Right lobe of liver (tissue), 6 donors: ENCODE measurements around the gene NECTIN4. TPM values are rescaled to one million over a fixed set of nuclear protein-coding genes. Genes with fewer than 3 reads are reported as not detected.

ENCODE experiments used
- ATAC-seq, 4 donors: fragments of 200-7000 bp; cut with Tn5 transposase; one replicate each; pipeline ENCODE4 v1.9.1; 2020; ENCODE audit warnings: mild to moderate bottlenecking in 4 of 4, moderate library complexity in 4 of 4
- DNase-seq, 3 donors: peaks; one replicate each; pipeline ENCODE4 v3.0.0-alpha.2; 2020
- H3K27ac ChIP-seq, 3 donors: fragments of 200-600 bp; one replicate each; pipeline ENCODE4 v1.8.0; 2022
- H3K27me3 ChIP-seq, 2 donors: fragments of 200-600 bp; one replicate each; pipeline ENCODE4 v1.8.0; 2022
- H3K36me3 ChIP-seq, 4 donors: fragments of 200-600 bp; sonication (generic) in 1 of 4; one replicate each; pipeline versions ENCODE4 v1.5.1 to v1.8.0; 2017 to 2022; ENCODE audit warnings: control low read depth in 1 of 4
- H3K4me1 ChIP-seq, 4 donors: fragments of 200-600 bp; sonication (generic) in 1 of 4; one replicate each; pipeline versions ENCODE4 v1.5.1 to v1.8.0; 2017 to 2022; ENCODE audit warnings: control low read depth in 1 of 4
- H3K4me3 ChIP-seq, 3 donors: fragments of 200-600 bp; one replicate each; pipeline ENCODE4 v1.8.0; 2022
- H3K9me3 ChIP-seq, 4 donors: fragments of 200-600 bp; sonication (generic) in 1 of 4; one replicate each; pipeline versions ENCODE4 v1.5.1 to v1.8.0; 2017 to 2022; ENCODE audit warnings: control low read depth in 1 of 4
- CTCF ChIP-seq, 4 donors: fragments of 200-600 bp in 3 of 4; fragments of 450-650 bp in 1 of 4; IDR thresholded peaks; one replicate each; pipeline versions ENCODE4 v1.5.1 to v1.8.0; 2016 to 2022; ENCODE audit warnings: antibody characterized with exemption in 4 of 4, mild to moderate bottlenecking in 2 of 4
- POLR2A ChIP-seq: fragments of 450-650 bp; IDR thresholded peaks from one replicate; pipeline ENCODE4 v1.6.1; 2017; ENCODE audit warnings: antibody characterized with exemption, mild to moderate bottlenecking
- WGBS: methylation state at CpG from one replicate; pipeline ENCODE4 v1.1.6; 2018; ENCODE audit warnings: low coverage, low lambda C conversion rate; ENCODE audit not compliant: insufficient coverage; ENCODE audit errors: missing lambda C conversion rate; 5-methylcytosine and 5-hydroxymethylcytosine counted together
- intact Hi-C, 2 donors: fragments of 100-400 bp; cut with DNase I; formaldehyde crosslinking; loops; one replicate each; pipeline versions ENCODE4 v1.11.2 to v1.14.1; 2022
- total RNA-seq, 6 experiments: library from RNA; depleted of rRNA in 2 of 6; stranded (reverse); fragments of >200 nt in 2 of 6; fragmentation: NEBNext Ultra II Directional in 3 of 6; extraction: Animal tissue kit (Norgen Biotek cat#: 25700) in 3 of 6; gene quantifications; one replicate each; pipeline versions ENCODE4 v1.1.0 to v1.2.4, GENCODE V29; 2016 to 2023
- donor health status: DM: no; HTN: yes; CAD: no.
- donor health status: DM: no; HTN: no; CAD: no.
- donor health status: DM: no; HTN: no; CAD: no.
- donor health status: DM: no; HTN: yes; CAD: no.
- donor health status: DM: no; HTN: yes; CAD: no.

The NECTIN4 gene
- total RNA-seq, 6 experiments from 2014 or later = not detected

- Histone ChIP-seq H3K27ac (no peak overlapping the region), H3K4me3 (no peak overlapping the region), H3K9me3 (no peaks in the 10 kb centered on the region), H3K4me1 (no peaks in the 10 kb centered on the region), H3K27me3 (no peaks in the 10 kb centered on the region), H3K36me3 (no peaks in the 10 kb centered on the region)
- ATAC-seq (no peak), DNase-seq (no peak)
- intact Hi-C loops = no loop called here
- WGBS = no CpG with 5 or more reads among the region's 2 CpGs
- no peak for TF ChIP-seq CTCF (IDR thresholded peaks at IDR 0.05)
- no peak for TF ChIP-seq POLR2A
These were observed 6.9 kb downstream of the NECTIN4 start for GRCh38 chr1:161082483-161082882.

GRCh38 chr1:161081519-161081918 lies 7.8 kb downstream of the NECTIN4 start:
- TF ChIP-seq CTCF (IDR thresholded peaks at IDR 0.05) (no peak), POLR2A (no peak)
- no peak overlapping the region for H3K4me3 ChIP-seq
- intact Hi-C loops = no loop called here
- no peak for ATAC-seq
- WGBS = 64% methylated on average over 3 of the region's 5 CpGs
- no peaks in the 10 kb centered on the region for H3K36me3 ChIP-seq
- H3K9me3 ChIP-seq = no peaks in the 10 kb centered on the region
- H3K27me3 ChIP-seq = no peaks in the 10 kb centered on the region
- H3K4me1 ChIP-seq = no peaks in the 10 kb centered on the region
- H3K27ac ChIP-seq = no peak overlapping the region
- DNase-seq = no peak

- intact Hi-C loops = no loop called here
- no peak for TF ChIP-seq CTCF (IDR thresholded peaks at IDR 0.05)
- no peak for TF ChIP-seq POLR2A
- Histone ChIP-seq H3K9me3 (no peaks in the 10 kb centered on the region), H3K36me3 (no peaks in the 10 kb centered on the region), H3K27ac (no peak overlapping the region), H3K4me3 (no peak overlapping the region), H3K27me3 (no peaks in the 10 kb centered on the region), H3K4me1 (no peaks in the 10 kb centered on the region)
- WGBS = 78% methylated on average over 4 of the region's 5 CpGs
- no peak for DNase-seq
- ATAC-seq = no peak
These were observed 8.6 kb downstream of the NECTIN4 start for GRCh38 chr1:161080441-161081405.

DNA sequence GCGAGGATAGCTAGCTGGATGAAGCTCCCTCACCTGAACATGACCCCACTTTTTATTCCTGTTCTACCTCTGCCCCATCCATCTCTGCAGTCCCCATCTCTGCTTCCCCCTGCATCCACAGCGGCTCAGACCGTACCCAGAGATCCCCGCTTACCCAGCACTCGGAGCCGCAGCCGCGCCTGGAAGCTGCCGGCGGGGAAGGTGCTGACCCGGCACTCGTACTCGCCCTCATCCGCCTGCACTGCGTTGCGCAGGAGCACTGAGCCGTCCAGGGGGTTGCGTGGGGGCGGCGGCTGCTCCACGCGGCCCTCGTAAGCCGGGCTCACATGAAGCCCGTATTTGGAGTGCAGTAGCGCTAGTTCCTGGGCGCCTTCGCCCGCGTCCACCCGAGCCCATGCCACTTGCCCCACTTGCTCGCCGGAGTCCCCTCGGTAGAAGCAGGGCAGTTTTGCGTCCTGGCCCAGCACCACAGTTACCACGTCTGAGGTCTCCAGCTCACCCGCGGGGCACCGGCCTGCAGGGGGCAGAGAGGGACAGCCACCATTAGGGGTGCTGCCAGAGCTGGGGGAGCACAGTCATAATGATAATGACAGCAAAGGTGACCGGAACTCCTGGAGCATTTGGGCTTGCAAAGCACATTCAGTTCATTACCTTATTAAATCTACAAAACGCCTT lies 9.8 kb downstream of the NECTIN4 start:
- DNase-seq (no peak), ATAC-seq (no peak)
- H3K9me3 ChIP-seq = no peaks in the 10 kb centered on the region
- no peaks in the 10 kb centered on the region for H3K36me3 ChIP-seq
- H3K27me3 ChIP-seq = no peaks in the 10 kb centered on the region
- intact Hi-C loops = loop anchor here in 1 of 2 donors (10.0 kb wide), 1 partner anchor 245 kb away; no protein-coding TSS in a partner anchor
- 65% methylated on average over 22 of the region's 41 CpGs for WGBS
- TF ChIP-seq CTCF (IDR thresholded peaks at IDR 0.05) (no peak), POLR2A (no peak)
- H3K4me3 ChIP-seq = no peak overlapping the region
- no peaks in the 10 kb centered on the region for H3K4me1 ChIP-seq
- no peak overlapping the region for H3K27ac ChIP-seq
